ENCODE results near the gene KIF13A. TPM values are rescaled to one million over a fixed set of nuclear protein-coding genes. Genes with fewer than 3 reads are reported as not detected.
A peak's percentile ranks its signal among the peaks of the same experiment; 100 is the strongest.
"Not testable (repeated sequence)": the region's sequence is repeated elsewhere in the genome, so short reads cannot be mapped to it uniquely, and the experiment has no call there.

Gene KIF13A
- total RNA-seq, 1 experiment from 2014 or later: 23.7 TPM

- in situ Hi-C loops (cut with HindIII; ENCODE audit: low pct_unique_long_range_greater_than_20kb, low sequenced_read_pairs): no loop called here
Observed at GRCh38 chr6:17846762-17847161, 140.7 kb downstream of the KIF13A start.

GRCh38 chr6:17845598-17845997 is 141.8 kb downstream of the KIF13A start:
- in situ Hi-C loops (cut with HindIII; ENCODE audit: low pct_unique_long_range_greater_than_20kb, low sequenced_read_pairs): no loop called here
- no peak for DNase-seq (ENCODE audit: low read depth)

More at GRCh38 chr6:17846762-17847161, 140.7 kb downstream of the KIF13A start:
- no peak for DNase-seq (ENCODE audit: low read depth)

- DNase-seq (ENCODE audit: low read depth); in situ Hi-C loops (cut with HindIII; ENCODE audit: low pct_unique_long_range_greater_than_20kb, low sequenced_read_pairs): not testable (repeated sequence)
Observed at GRCh38 chr6:17844967-17845366, 142.5 kb downstream of the KIF13A start.

GRCh38 chr6:17842934-17843821 is 144.3 kb downstream of the KIF13A start:
- no peak for DNase-seq (ENCODE audit: low read depth)
- in situ Hi-C loops (cut with HindIII; ENCODE audit: low pct_unique_long_range_greater_than_20kb, low sequenced_read_pairs): no loop called here

DNA sequence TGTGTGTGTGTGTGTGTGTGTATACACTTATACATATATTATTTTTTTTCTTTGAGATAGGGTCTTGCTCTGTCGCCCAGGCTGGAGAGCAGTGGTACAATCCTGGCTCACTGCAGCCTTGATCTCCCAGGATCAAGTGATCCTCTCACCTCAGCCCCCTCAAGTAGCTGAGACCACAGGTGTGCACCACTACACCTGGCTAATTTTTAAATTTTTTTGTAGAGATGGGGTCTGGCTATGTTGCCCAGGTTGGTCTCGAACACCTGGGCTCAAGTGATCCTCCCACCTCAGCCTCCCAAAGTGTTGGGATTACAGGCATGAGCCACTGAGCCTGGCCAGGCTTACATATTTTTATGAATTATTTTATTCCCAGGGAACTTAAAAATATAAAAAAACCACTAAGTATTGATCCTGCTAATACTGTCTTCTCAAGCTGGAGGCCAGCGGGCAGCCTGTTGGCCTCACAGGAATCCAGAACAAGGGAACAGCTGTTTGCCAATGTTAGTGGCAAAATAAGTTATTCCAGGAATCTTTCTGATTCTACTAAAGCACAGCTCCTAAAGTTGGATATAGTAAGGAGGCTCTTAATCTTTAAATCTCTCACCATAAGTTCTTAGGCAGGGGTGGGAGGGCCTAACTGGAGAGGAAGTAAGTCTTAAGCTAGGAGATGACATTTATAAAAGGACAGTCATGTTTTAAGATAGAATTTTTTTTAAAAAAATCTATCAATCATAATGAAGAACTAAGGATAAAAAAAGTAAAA is 145.2 kb downstream of the KIF13A start:
- DNase-seq (ENCODE audit: low read depth): no peak
- in situ Hi-C loops (cut with HindIII; ENCODE audit: low pct_unique_long_range_greater_than_20kb, low sequenced_read_pairs): no loop called here

- in situ Hi-C loops (cut with HindIII; ENCODE audit: low pct_unique_long_range_greater_than_20kb, low sequenced_read_pairs): no loop called here
- no peak for DNase-seq (ENCODE audit: low read depth)
Observed at GRCh38 chr6:17839513-17840223, 147.8 kb downstream of the KIF13A start.

GRCh38 chr6:17836293-17836692 is 151.1 kb downstream of the KIF13A start:
- in situ Hi-C loops (cut with HindIII; ENCODE audit: low pct_unique_long_range_greater_than_20kb, low sequenced_read_pairs): no loop called here
- no peak for DNase-seq (ENCODE audit: low read depth)

GRCh38 chr6:17835784-17836183 is 151.7 kb downstream of the KIF13A start:
- no peak for DNase-seq (ENCODE audit: low read depth)
- in situ Hi-C loops (cut with HindIII; ENCODE audit: low pct_unique_long_range_greater_than_20kb, low sequenced_read_pairs): no loop called here

- peak; percentile 77 for DNase-seq (ENCODE audit: low read depth)
- in situ Hi-C loops (cut with HindIII; ENCODE audit: low pct_unique_long_range_greater_than_20kb, low sequenced_read_pairs): no loop called here
Observed at GRCh38 chr6:17831135-17831534, 156.3 kb downstream of the KIF13A start.

- in situ Hi-C loops (cut with HindIII; ENCODE audit: low pct_unique_long_range_greater_than_20kb, low sequenced_read_pairs): no loop called here
- no peak for DNase-seq (ENCODE audit: low read depth)
Observed at GRCh38 chr6:17829905-17830304, 157.5 kb downstream of the KIF13A start.

- in situ Hi-C loops (cut with HindIII; ENCODE audit: low pct_unique_long_range_greater_than_20kb, low sequenced_read_pairs): no loop called here
- no peak for DNase-seq (ENCODE audit: low read depth)
Observed at GRCh38 chr6:17828149-17828548, 159.3 kb downstream of the KIF13A start.

GRCh38 chr6:17826301-17826700 is 161.1 kb downstream of the KIF13A start:
- in situ Hi-C loops (cut with HindIII; ENCODE audit: low pct_unique_long_range_greater_than_20kb, low sequenced_read_pairs): no loop called here

GRCh38 chr6:17820055-17820454 is 167.4 kb downstream of the KIF13A start:
- DNase-seq (ENCODE audit: low read depth): peak; percentile 29
- in situ Hi-C loops (cut with HindIII; ENCODE audit: low pct_unique_long_range_greater_than_20kb, low sequenced_read_pairs): no loop called here

More at GRCh38 chr6:17826301-17826700, 161.1 kb downstream of the KIF13A start:
- no peak for DNase-seq (ENCODE audit: low read depth)

GRCh38 chr6:17817763-17818162 is 169.7 kb downstream of the KIF13A start:
- no peak for DNase-seq (ENCODE audit: low read depth)
- in situ Hi-C loops (cut with HindIII; ENCODE audit: low pct_unique_long_range_greater_than_20kb, low sequenced_read_pairs): no loop called here

DNA sequence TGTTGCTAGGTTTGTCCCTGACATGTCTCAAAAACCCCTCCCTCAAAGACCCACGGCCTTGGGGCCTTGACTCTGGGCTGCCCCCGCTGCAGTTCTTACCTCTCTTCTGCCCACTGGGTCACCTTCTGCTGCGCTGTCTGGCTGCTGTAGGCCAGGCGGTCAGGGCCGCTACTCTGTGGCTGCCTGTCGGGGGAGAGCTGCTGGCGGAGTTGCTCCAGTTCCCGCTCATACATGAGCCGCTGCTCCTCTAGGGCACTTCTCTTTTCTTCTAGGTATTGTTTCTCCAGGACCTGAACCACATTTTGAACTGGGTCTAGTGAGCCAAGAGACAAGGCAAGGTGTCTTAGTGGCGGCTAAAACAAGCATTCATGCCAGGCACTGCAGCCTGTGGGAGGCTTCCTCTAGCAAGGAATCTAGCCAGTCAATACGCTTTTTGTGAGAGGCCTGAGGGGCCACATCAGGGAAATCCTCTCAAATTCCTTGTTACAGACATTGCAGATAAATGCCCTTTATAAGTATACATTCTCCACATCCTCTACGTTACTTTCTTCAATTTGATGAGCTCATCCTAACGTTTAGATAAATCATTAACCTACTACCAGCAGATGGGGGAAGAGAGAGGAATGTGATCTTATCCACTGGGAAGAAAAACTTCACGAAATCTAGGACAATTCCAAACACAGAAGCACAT is 170.4 kb downstream of the KIF13A start:
- in situ Hi-C loops (cut with HindIII; ENCODE audit: low pct_unique_long_range_greater_than_20kb, low sequenced_read_pairs): no loop called here

GRCh38 chr6:17813542-17813941 is 173.9 kb downstream of the KIF13A start:
- in situ Hi-C loops (cut with HindIII; ENCODE audit: low pct_unique_long_range_greater_than_20kb, low sequenced_read_pairs): no loop called here
- peak; percentile 63 for DNase-seq (ENCODE audit: low read depth)

More for the DNA sequence above, 170.4 kb downstream of the KIF13A start:
- DNase-seq (ENCODE audit: low read depth): peak; percentile 89

GRCh38 chr6:17812311-17812710 is 175.1 kb downstream of the KIF13A start:
- in situ Hi-C loops (cut with HindIII; ENCODE audit: low pct_unique_long_range_greater_than_20kb, low sequenced_read_pairs): no loop called here

GRCh38 chr6:17808609-17809008 is 178.8 kb downstream of the KIF13A start:
- in situ Hi-C loops (cut with HindIII; ENCODE audit: low pct_unique_long_range_greater_than_20kb, low sequenced_read_pairs): no loop called here
- DNase-seq (ENCODE audit: low read depth): no peak

More at GRCh38 chr6:17812311-17812710, 175.1 kb downstream of the KIF13A start:
- no peak for DNase-seq (ENCODE audit: low read depth)
